NCI-H82 treated with DMSO at 0.1 percent for 48 hours (cell line): ENCODE results near the gene PIMREG.

Source experiments
- DNase-seq: peaks from one replicate; lab custom pipeline; 2025; ENCODE audit not compliant: unreplicated experiment; lab: John Stamatoyannopoulos, UW

Gene PIMREG

GRCh38 chr17:6443692-6444570, at the start of gene PIMREG:
Gene PIMREG, plus strand, starts transcription at chr17:6444455. Its CDS starts 656 bp downstream, at chr17:6445111.
- peak; percentile 91 for DNase-seq

GRCh38 chr17:6398955-6399354, 45.3 kb upstream of the PIMREG start:
- no peak for DNase-seq

- DNase-seq, result no peak
Measured at GRCh38 chr17:6402258-6402657, 42.0 kb upstream of the PIMREG start.

- DNase-seq, result no peak
Measured at GRCh38 chr17:6408276-6408675, 36.0 kb upstream of the PIMREG start.

GRCh38 chr17:6408735-6409134, 35.5 kb upstream of the PIMREG start:
- no peak for DNase-seq

- DNase-seq, result peak; percentile 77
Measured at GRCh38 chr17:6413065-6413464, 31.2 kb upstream of the PIMREG start.

- no peak for DNase-seq
Measured at GRCh38 chr17:6415616-6416015, 28.6 kb upstream of the PIMREG start.

- no peak for DNase-seq
Measured at GRCh38 chr17:6420173-6420641, 24.0 kb upstream of the PIMREG start.

- DNase-seq, result peak; percentile 64
Measured at GRCh38 chr17:6421700-6422604, 22.3 kb upstream of the PIMREG start.

- DNase-seq, result no peak
Measured at GRCh38 chr17:6422654-6423241, 21.5 kb upstream of the PIMREG start.

- DNase-seq, result no peak
Measured at GRCh38 chr17:6423931-6424330, 20.3 kb upstream of the PIMREG start.

- no peak for DNase-seq
Measured at GRCh38 chr17:6425407-6425806, 18.8 kb upstream of the PIMREG start.

- DNase-seq, result no peak
Measured at GRCh38 chr17:6426356-6427101, 17.7 kb upstream of the PIMREG start.

GRCh38 chr17:6427279-6427781, 16.9 kb upstream of the PIMREG start:
- DNase-seq, result no peak

GRCh38 chr17:6428207-6428965, 15.9 kb upstream of the PIMREG start:
- DNase-seq, result no peak

GRCh38 chr17:6429266-6429665, 15.0 kb upstream of the PIMREG start:
- peak; percentile 89 for DNase-seq

- DNase-seq, result no peak
Measured at GRCh38 chr17:6430769-6431168, 13.5 kb upstream of the PIMREG start.

GRCh38 chr17:6435051-6435450, 9.2 kb upstream of the PIMREG start, which contains the start of gene AIPL1:
Gene AIPL1, minus strand, starts transcription at chr17:6435121. Its CDS starts 17 bp downstream, at chr17:6435104.
- peak; percentile 83 for DNase-seq

GRCh38 chr17:6435968-6436367, 8.3 kb upstream of the PIMREG start:
- peak; percentile 78 for DNase-seq

- DNase-seq, result no peak
Measured at GRCh38 chr17:6437466-6437865, 6.8 kb upstream of the PIMREG start.
